Measurements from ENCODE around the gene BMP8B. TPM values are rescaled to one million over a fixed set of nuclear protein-coding genes. Genes with fewer than 3 reads are reported as not detected.
"Not testable (repeated sequence)": the region's sequence is repeated elsewhere in the genome, so short reads cannot be mapped to it uniquely, and the experiment has no call there.

BMP8B gene
- total RNA-seq, 1 donor from 2014 or later, result 1.0 TPM

DNA sequence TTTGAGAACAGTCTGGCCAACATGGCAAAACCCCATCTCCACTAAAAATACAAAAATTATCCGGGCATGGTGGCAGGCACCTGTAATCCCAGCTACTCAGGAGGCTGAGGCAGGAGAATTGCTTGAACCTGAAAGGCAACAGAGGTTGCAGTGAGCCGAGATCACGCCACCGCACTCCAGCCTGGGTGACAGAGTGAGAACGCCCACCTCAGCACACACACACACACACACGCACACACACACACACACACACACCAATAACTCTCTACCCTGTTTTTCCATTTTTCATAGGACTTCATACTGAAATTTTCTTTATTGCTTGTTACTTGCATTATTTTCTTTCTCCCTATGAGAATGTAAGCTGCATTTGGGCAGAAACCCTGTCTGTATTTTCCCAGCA lies 39.6 kb upstream of the BMP8B start:
- not testable (repeated sequence) for H3K9me3 ChIP-seq (ENCODE audit: control insufficient read depth in 3 of 3, low read length in 3 of 3); H3K27ac ChIP-seq (ENCODE audit: low read depth, low read length); H3K4me1 ChIP-seq (ENCODE audit: control insufficient read depth in 3 of 3, insufficient read depth in 3 of 3, low read length in 3 of 3); H3K9ac ChIP-seq (ENCODE audit: low read depth in 1 of 3, low read length in 3 of 3); H3K36me3 ChIP-seq (ENCODE audit: control insufficient read depth in 3 of 3, insufficient read depth in 3 of 3, low read length in 3 of 3); H3K4me3 ChIP-seq (ENCODE audit: low read length in 3 of 3); H3K27me3 ChIP-seq (ENCODE audit: control insufficient read depth in 3 of 3, insufficient read depth in 3 of 3, low read length in 3 of 3)

DNA sequence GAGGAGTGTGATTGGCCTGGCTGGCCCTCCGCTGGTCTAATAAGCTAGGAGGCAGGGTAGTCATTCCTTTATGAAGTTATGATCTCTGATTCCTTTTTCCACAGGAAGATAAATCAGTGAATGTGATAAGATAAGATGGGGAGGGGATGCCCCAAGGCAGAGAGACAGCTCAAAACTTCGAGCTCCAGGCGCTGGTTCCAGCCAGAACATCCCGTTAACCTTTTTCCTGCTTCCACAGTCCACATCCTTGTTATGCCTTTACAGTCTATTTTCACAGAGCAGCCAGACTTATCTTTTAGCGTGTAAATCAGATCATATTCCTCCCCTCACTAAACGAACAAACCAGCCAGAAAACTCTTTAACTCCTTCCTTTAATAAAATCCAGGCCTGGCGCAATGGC lies 38.5 kb upstream of the BMP8B start:
- no peak overlapping the region for H3K27ac ChIP-seq (ENCODE audit: low read depth, low read length)
- no peaks in the 10 kb centered on the region for H3K9me3 ChIP-seq (ENCODE audit: control insufficient read depth in 3 of 3, low read length in 3 of 3)
- H3K9ac ChIP-seq (ENCODE audit: low read depth in 1 of 3, low read length in 3 of 3), result no peak overlapping the region
- H3K27me3 ChIP-seq (ENCODE audit: control insufficient read depth in 3 of 3, insufficient read depth in 3 of 3, low read length in 3 of 3), result peaks cover 0 to 5% (median 2%) of the 10 kb centered on the region in 3 donors
- no peaks in the 10 kb centered on the region for H3K4me1 ChIP-seq (ENCODE audit: control insufficient read depth in 3 of 3, insufficient read depth in 3 of 3, low read length in 3 of 3)
- H3K4me3 ChIP-seq (ENCODE audit: low read length in 3 of 3), result no peak overlapping the region
- H3K36me3 ChIP-seq (ENCODE audit: control insufficient read depth in 3 of 3, insufficient read depth in 3 of 3, low read length in 3 of 3), result no peaks in the 10 kb centered on the region

DNA sequence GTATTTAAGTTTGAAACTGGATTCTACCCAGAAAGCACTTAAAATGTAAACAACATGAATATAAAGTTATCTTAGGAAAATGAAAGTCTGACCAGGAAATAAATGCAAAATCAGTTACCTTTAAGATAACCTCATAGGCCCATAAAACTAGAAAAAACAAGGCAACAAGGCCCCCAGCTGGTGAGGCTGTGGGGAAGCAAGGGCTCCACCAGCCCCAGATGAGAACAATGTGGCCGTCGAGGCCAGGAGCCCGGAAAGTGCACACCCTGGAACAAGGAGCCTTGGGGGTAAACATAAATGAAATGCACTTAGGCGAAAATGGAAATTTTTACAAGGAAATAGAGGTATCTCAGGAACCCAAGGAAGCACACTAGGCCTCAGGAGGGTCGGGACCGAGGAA lies 37.9 kb upstream of the BMP8B start:
- no peaks in the 10 kb centered on the region for H3K9me3 ChIP-seq (ENCODE audit: control insufficient read depth in 3 of 3, low read length in 3 of 3)
- no peak overlapping the region for H3K4me3 ChIP-seq (ENCODE audit: low read length in 3 of 3)
- H3K4me1 ChIP-seq (ENCODE audit: control insufficient read depth in 3 of 3, insufficient read depth in 3 of 3, low read length in 3 of 3), result no peaks in the 10 kb centered on the region
- H3K36me3 ChIP-seq (ENCODE audit: control insufficient read depth in 3 of 3, insufficient read depth in 3 of 3, low read length in 3 of 3), result no peaks in the 10 kb centered on the region
- H3K9ac ChIP-seq (ENCODE audit: low read depth in 1 of 3, low read length in 3 of 3), result no peak overlapping the region
- H3K27ac ChIP-seq (ENCODE audit: low read depth, low read length), result no peak overlapping the region
- peaks cover 0 to 6% (median 5%) of the 10 kb centered on the region in 3 donors for H3K27me3 ChIP-seq (ENCODE audit: control insufficient read depth in 3 of 3, insufficient read depth in 3 of 3, low read length in 3 of 3)

DNA sequence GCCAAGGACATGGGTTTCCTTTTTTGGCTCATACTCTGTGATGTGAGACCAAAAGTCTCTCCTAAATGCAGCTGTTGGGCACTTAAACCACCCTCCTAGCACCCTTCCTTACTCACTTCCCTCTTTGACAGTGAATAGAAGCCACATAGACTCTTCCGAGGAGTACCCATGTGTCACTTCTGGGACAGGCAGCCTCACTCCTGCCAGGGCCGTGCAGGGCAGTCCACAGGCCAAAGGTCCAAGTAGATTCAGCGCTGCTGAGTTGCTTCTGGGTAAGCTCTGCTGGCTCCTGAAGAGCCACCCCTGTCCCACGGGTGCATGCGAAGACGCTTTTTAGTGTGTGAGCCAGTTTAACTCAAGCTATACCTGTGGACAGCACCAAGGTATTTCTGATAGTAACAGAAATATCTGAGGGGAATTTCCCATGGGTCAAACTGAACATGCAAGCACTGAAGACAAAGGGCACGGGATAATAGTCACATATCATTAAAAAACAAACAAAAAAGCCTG lies 36.8 kb upstream of the BMP8B start:
- H3K27ac ChIP-seq (ENCODE audit: low read depth, low read length), result no peak overlapping the region
- no peaks in the 10 kb centered on the region for H3K36me3 ChIP-seq (ENCODE audit: control insufficient read depth in 3 of 3, insufficient read depth in 3 of 3, low read length in 3 of 3)
- H3K9ac ChIP-seq (ENCODE audit: low read depth in 1 of 3, low read length in 3 of 3), result no peak overlapping the region
- H3K27me3 ChIP-seq (ENCODE audit: control insufficient read depth in 3 of 3, insufficient read depth in 3 of 3, low read length in 3 of 3), result peaks cover 0 to 11% (median 5%) of the 10 kb centered on the region in 3 donors
- H3K4me3 ChIP-seq (ENCODE audit: low read length in 3 of 3), result no peak overlapping the region
- H3K9me3 ChIP-seq (ENCODE audit: control insufficient read depth in 3 of 3, low read length in 3 of 3), result no peaks in the 10 kb centered on the region
- H3K4me1 ChIP-seq (ENCODE audit: control insufficient read depth in 3 of 3, insufficient read depth in 3 of 3, low read length in 3 of 3), result no peaks in the 10 kb centered on the region

DNA sequence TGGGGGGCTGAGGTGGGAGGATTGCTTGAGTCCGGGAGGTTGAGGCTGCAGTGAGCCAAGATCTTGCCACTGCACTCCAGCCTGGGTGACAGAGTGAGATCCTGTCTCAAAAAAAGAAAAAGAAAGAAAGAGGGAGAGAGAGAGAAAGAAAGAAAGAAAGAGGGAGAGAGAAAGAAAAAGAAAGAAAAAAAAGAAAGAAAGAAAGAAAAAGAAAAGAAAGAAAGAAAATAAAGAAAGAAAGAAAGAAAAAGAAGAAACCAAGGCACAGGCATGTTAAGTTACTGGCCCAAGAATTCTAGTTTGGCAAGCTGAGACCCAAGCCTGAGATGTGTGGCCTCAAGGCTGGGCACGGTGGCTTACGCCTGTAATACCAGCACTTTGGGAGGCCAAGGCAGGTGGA lies 34.8 kb upstream of the BMP8B start:
- not testable (repeated sequence) for H3K4me1 ChIP-seq (ENCODE audit: control insufficient read depth in 3 of 3, insufficient read depth in 3 of 3, low read length in 3 of 3); H3K27ac ChIP-seq (ENCODE audit: low read depth, low read length); H3K9me3 ChIP-seq (ENCODE audit: control insufficient read depth in 3 of 3, low read length in 3 of 3); H3K9ac ChIP-seq (ENCODE audit: low read depth in 1 of 3, low read length in 3 of 3); H3K4me3 ChIP-seq (ENCODE audit: low read length in 3 of 3); H3K36me3 ChIP-seq (ENCODE audit: control insufficient read depth in 3 of 3, insufficient read depth in 3 of 3, low read length in 3 of 3)
- H3K27me3 ChIP-seq (ENCODE audit: control insufficient read depth in 3 of 3, insufficient read depth in 3 of 3, low read length in 3 of 3), result peaks cover 0 to 24% (median 0%) of the 10 kb centered on the region in 3 donors

DNA sequence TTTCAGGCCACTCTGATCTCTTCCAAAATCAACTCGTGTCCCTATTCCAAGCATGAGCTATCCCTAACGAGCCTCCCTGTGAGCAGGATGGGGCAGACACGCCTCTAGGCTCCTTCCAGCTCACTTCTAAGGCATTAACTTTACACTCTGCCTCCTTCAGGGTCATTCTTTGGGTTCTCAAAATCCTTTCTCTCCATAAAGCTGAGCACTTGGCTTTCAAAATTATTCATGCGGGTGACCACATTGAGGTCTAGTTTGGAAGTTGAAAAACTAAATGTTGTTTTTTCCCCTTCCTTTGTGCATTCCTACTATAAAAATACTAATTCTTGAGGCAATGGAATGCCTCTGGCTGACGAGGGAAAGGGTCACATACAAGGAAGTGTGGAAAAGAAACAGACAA lies 33.5 kb upstream of the BMP8B start:
- H3K4me1 ChIP-seq (ENCODE audit: control insufficient read depth in 3 of 3, insufficient read depth in 3 of 3, low read length in 3 of 3), result no peaks in the 10 kb centered on the region
- peaks cover 0 to 33% (median 0%) of the 10 kb centered on the region in 3 donors for H3K27me3 ChIP-seq (ENCODE audit: control insufficient read depth in 3 of 3, insufficient read depth in 3 of 3, low read length in 3 of 3)
- no peaks in the 10 kb centered on the region for H3K9me3 ChIP-seq (ENCODE audit: control insufficient read depth in 3 of 3, low read length in 3 of 3)
- no peak overlapping the region for H3K9ac ChIP-seq (ENCODE audit: low read depth in 1 of 3, low read length in 3 of 3)
- H3K36me3 ChIP-seq (ENCODE audit: control insufficient read depth in 3 of 3, insufficient read depth in 3 of 3, low read length in 3 of 3), result no peaks in the 10 kb centered on the region
- H3K4me3 ChIP-seq (ENCODE audit: low read length in 3 of 3), result no peak overlapping the region
- H3K27ac ChIP-seq (ENCODE audit: low read depth, low read length), result no peak overlapping the region

DNA sequence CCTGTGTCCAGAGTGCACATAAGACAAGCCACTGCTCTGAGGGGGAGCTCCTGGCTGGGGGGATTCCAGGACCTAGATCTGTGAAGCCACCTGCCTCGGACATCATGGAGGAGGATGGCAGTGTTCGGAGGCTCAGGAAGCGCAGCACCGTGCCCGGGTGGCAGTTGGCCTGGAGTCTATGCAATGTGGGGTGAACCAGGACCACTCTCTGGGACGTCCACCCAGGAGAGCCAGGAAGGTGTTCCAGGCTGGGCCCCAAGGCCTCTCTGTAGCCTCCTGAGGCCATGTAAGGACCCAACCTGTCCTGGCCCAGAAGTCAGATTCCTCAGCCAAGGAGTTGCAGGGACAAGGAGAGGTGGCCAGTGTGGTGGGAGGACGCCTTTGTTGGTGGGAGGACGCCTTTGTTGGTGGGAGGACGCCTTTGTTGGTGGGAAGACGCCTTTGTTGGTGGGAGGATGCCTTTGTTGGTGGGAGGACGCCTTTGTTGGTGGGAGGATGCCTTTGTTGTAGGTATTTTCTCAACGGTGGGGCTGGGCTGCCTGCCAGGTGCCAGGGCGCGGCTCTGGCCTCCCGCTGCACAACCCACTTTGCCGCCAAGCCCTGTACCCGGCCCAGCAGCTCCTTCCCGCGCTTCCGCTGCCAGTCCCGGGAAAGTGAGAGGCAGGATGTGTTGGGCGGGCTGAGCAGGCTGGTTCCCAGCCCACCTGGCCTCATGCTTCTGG lies 30.6 kb upstream of the BMP8B start:
- H3K9ac ChIP-seq (ENCODE audit: low read depth in 1 of 3, low read length in 3 of 3), result no peak overlapping the region
- no peaks in the 10 kb centered on the region for H3K4me1 ChIP-seq (ENCODE audit: control insufficient read depth in 3 of 3, insufficient read depth in 3 of 3, low read length in 3 of 3)
- no peak overlapping the region for H3K4me3 ChIP-seq (ENCODE audit: low read length in 3 of 3)
- H3K27ac ChIP-seq (ENCODE audit: low read depth, low read length), result no peak overlapping the region
- no peaks in the 10 kb centered on the region for H3K9me3 ChIP-seq (ENCODE audit: control insufficient read depth in 3 of 3, low read length in 3 of 3)
- H3K27me3 ChIP-seq (ENCODE audit: control insufficient read depth in 3 of 3, insufficient read depth in 3 of 3, low read length in 3 of 3), result peaks cover 0 to 42% (median 5%) of the 10 kb centered on the region in 3 donors
- no peaks in the 10 kb centered on the region for H3K36me3 ChIP-seq (ENCODE audit: control insufficient read depth in 3 of 3, insufficient read depth in 3 of 3, low read length in 3 of 3)

DNA sequence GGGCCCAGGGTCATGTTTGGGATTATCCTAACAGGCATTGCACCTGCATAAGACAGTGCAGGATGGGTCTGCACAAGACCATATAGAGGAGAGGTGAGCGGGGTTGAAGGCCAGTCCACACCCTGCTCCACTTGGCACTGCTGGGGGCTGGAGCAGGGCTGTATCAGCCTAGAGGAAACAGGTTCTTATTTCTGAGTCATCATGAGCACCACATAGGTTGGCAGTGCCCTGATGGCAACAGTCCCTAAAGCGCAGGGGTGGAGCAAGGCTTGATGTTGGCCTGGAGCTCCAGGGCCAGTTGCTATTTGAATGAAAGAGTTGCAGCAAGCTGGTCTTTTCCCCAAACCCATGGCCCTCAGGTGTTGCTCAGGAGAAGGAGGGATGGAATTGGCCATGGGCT lies 29.8 kb upstream of the BMP8B start:
- no peaks in the 10 kb centered on the region for H3K4me1 ChIP-seq (ENCODE audit: control insufficient read depth in 3 of 3, insufficient read depth in 3 of 3, low read length in 3 of 3)
- no peak overlapping the region for H3K4me3 ChIP-seq (ENCODE audit: low read length in 3 of 3)
- no peak overlapping the region for H3K27ac ChIP-seq (ENCODE audit: low read depth, low read length)
- H3K9me3 ChIP-seq (ENCODE audit: control insufficient read depth in 3 of 3, low read length in 3 of 3), result no peaks in the 10 kb centered on the region
- no peak overlapping the region for H3K9ac ChIP-seq (ENCODE audit: low read depth in 1 of 3, low read length in 3 of 3)
- peaks cover 0 to 42% (median 5%) of the 10 kb centered on the region in 3 donors for H3K27me3 ChIP-seq (ENCODE audit: control insufficient read depth in 3 of 3, insufficient read depth in 3 of 3, low read length in 3 of 3)
- no peaks in the 10 kb centered on the region for H3K36me3 ChIP-seq (ENCODE audit: control insufficient read depth in 3 of 3, insufficient read depth in 3 of 3, low read length in 3 of 3)

DNA sequence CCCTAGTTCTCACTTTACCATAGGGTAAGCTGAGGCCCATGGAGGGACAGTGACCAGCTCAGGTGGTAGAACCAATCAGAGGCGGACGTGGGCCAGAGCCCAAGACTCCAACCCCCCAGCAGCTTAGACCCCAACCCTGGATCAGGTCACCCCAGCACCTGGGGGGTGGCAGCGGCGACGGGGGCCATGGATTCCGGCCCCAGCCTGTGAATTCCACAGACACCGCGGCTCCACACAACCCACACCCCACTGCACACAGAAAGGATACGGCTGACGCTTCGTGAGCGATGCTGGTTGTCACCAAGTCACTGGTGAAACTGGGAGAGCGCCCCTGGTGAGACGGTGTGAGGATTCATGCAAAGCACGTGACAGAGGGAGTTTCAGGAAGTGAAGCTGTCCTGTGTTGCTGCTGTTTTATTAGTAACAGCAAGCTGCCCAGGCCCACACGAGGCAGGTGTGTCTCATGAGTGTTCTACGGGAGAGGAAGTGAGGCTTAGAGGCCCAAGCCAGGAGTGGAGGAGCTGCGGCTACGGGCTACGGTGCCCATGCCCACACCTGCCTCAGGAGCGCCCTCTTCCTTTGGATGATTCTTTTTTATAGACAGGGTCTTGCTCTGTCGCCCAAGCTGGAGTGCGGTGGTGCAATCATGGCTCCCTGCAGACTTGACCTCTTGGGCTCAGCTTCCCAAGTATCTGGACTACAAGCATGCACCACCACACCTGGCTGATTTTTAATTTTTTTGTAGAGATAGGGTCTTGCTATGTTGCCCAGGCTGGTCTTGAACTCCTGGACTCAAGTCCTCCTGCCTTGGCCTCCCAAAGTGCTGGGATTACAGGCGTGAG lies 28.6 kb upstream of the BMP8B start:
- H3K27me3 ChIP-seq (ENCODE audit: control insufficient read depth in 3 of 3, insufficient read depth in 3 of 3, low read length in 3 of 3), result peaks cover 0 to 42% (median 5%) of the 10 kb centered on the region in 3 donors
- H3K4me1 ChIP-seq (ENCODE audit: control insufficient read depth in 3 of 3, insufficient read depth in 3 of 3, low read length in 3 of 3); H3K4me3 ChIP-seq (ENCODE audit: low read length in 3 of 3); H3K36me3 ChIP-seq (ENCODE audit: control insufficient read depth in 3 of 3, insufficient read depth in 3 of 3, low read length in 3 of 3); H3K9ac ChIP-seq (ENCODE audit: low read depth in 1 of 3, low read length in 3 of 3); H3K27ac ChIP-seq (ENCODE audit: low read depth, low read length); H3K9me3 ChIP-seq (ENCODE audit: control insufficient read depth in 3 of 3, low read length in 3 of 3): not testable (repeated sequence)

Data from skeletal muscle tissue (tissue), 4 donors.